ENCODE data around the gene PARD3B.

DNA sequence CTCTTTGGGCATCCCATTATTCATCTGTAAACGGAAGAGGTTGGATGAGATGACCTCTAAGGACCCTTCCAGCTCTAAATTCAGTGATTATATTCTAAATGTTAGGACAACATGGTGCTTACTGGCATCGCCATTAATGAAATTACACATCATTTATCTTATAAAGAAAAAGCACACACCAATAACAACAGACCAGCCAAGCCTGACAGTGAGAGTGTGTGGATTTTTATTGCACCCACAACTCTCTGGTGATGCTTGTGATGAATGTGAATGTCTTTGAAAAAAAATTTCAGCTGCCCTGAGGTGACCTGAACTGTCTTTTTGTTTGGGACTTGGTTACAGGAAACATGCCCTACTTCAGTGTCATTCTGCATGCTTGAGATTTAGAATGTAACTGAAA lies 623.7 kb downstream of the PARD3B start:
- TF ChIP-seq, protein P1, sequence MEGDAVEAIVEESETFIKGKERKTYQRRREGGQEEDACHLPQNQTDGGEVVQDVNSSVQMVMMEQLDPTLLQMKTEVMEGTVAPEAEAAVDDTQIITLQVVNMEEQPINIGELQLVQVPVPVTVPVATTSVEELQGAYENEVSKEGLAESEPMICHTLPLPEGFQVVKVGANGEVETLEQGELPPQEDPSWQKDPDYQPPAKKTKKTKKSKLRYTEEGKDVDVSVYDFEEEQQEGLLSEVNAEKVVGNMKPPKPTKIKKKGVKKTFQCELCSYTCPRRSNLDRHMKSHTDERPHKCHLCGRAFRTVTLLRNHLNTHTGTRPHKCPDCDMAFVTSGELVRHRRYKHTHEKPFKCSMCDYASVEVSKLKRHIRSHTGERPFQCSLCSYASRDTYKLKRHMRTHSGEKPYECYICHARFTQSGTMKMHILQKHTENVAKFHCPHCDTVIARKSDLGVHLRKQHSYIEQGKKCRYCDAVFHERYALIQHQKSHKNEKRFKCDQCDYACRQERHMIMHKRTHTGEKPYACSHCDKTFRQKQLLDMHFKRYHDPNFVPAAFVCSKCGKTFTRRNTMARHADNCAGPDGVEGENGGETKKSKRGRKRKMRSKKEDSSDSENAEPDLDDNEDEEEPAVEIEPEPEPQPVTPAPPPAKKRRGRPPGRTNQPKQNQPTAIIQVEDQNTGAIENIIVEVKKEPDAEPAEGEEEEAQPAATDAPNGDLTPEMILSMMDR (IDR thresholded peaks at IDR 0.05) = no peak
- TF ChIP-seq POLR2A (IDR thresholded peaks at IDR 0.05) = no peak
